Measurements from ENCODE around the gene PPP1R12B. TPM values are rescaled to one million over a fixed set of nuclear protein-coding genes. Genes with fewer than 3 reads are reported as not detected.

PPP1R12B gene
- total and polyA plus RNA-seq, 2 donors (not counting 1 experiment from before 2014, with no cell fraction given), result 13.4 to 21.7 TPM

GRCh38 chr1:202433155-202434043 lies 84.9 kb downstream of the PPP1R12B start:
- H3K9me3 ChIP-seq (ENCODE audit: control insufficient read depth, insufficient read depth, low read depth, low read length), result no peaks in the 10 kb centered on the region
- DNase-seq (ENCODE audit: low read depth in 2 of 2), result no peak
- H3K27ac ChIP-seq (ENCODE audit: insufficient read depth, low read length), result no peak overlapping the region
- H2AFZ ChIP-seq (ENCODE audit: low read length), result no peak overlapping the region
- no peak overlapping the region for H3K4me3 ChIP-seq (replicated peaks in 1 of 4; ENCODE audit: control extremely low read depth in 1 of 4, insufficient read depth in 1 of 4, low read depth in 3 of 4, low read length in 4 of 4)
- no peaks in the 10 kb centered on the region for H4K20me1 ChIP-seq (ENCODE audit: control insufficient read depth, extremely low read depth, insufficient read depth, low read length)
- no peaks in the 10 kb centered on the region for H3K27me3 ChIP-seq (ENCODE audit: control insufficient read depth, insufficient read depth, low read length)
- no peaks in the 10 kb centered on the region for H3K79me2 ChIP-seq (ENCODE audit: control insufficient read depth, insufficient read depth, low read length)
- H3K36me3 ChIP-seq (ENCODE audit: control insufficient read depth, insufficient read depth, low read length), result peaks cover under 1% of the 10 kb centered on the region
- TF ChIP-seq EZH2 (IDR thresholded peaks at IDR 0.05; ENCODE audit: low read length, missing control alignments) (no peak), CTCF (conservative IDR thresholded peaks at IDR 0.05 in 1 of 2, IDR thresholded peaks at IDR 0.05 in 1 of 2; ENCODE audit: low read depth in 1 of 2, low read length in 2 of 2) (no peak)
- no peaks in the 10 kb centered on the region for H3K4me1 ChIP-seq (ENCODE audit: control insufficient read depth, extremely low read depth, insufficient read depth, low read length)
- no peak overlapping the region for H3K9ac ChIP-seq (ENCODE audit: insufficient read depth, low read length)
- H3K4me2 ChIP-seq (ENCODE audit: extremely low read depth, insufficient read depth, low read length), result no peak overlapping the region

GRCh38 chr1:202434059-202434458 lies 85.6 kb downstream of the PPP1R12B start:
- H3K36me3 ChIP-seq (ENCODE audit: control insufficient read depth, insufficient read depth, low read length), result peaks cover 7% of the 10 kb centered on the region
- no peaks in the 10 kb centered on the region for H4K20me1 ChIP-seq (ENCODE audit: control insufficient read depth, extremely low read depth, insufficient read depth, low read length)
- no peaks in the 10 kb centered on the region for H3K27me3 ChIP-seq (ENCODE audit: control insufficient read depth, insufficient read depth, low read length)
- no peaks in the 10 kb centered on the region for H3K79me2 ChIP-seq (ENCODE audit: control insufficient read depth, insufficient read depth, low read length)
- no peak overlapping the region for H2AFZ ChIP-seq (ENCODE audit: low read length)
- DNase-seq (ENCODE audit: low read depth in 2 of 2), result no peak
- H3K9ac ChIP-seq (ENCODE audit: insufficient read depth, low read length), result no peak overlapping the region
- no peaks in the 10 kb centered on the region for H3K4me1 ChIP-seq (ENCODE audit: control insufficient read depth, extremely low read depth, insufficient read depth, low read length)
- H3K4me3 ChIP-seq (replicated peaks in 1 of 4; ENCODE audit: control extremely low read depth in 1 of 4, insufficient read depth in 1 of 4, low read depth in 3 of 4, low read length in 4 of 4), result no peak overlapping the region
- no peak overlapping the region for H3K4me2 ChIP-seq (ENCODE audit: extremely low read depth, insufficient read depth, low read length)
- no peaks in the 10 kb centered on the region for H3K9me3 ChIP-seq (ENCODE audit: control insufficient read depth, insufficient read depth, low read depth, low read length)
- TF ChIP-seq EZH2 (IDR thresholded peaks at IDR 0.05; ENCODE audit: low read length, missing control alignments), result no peak
- TF ChIP-seq CTCF (conservative IDR thresholded peaks at IDR 0.05 in 1 of 2, IDR thresholded peaks at IDR 0.05 in 1 of 2; ENCODE audit: low read depth in 1 of 2, low read length in 2 of 2), result no peak
- no peak overlapping the region for H3K27ac ChIP-seq (ENCODE audit: insufficient read depth, low read length)

GRCh38 chr1:202438393-202439174 lies 90.1 kb downstream of the PPP1R12B start:
- TF ChIP-seq CTCF (conservative IDR thresholded peaks at IDR 0.05 in 1 of 2, IDR thresholded peaks at IDR 0.05 in 1 of 2; ENCODE audit: low read depth in 1 of 2, low read length in 2 of 2) (no peak), EZH2 (IDR thresholded peaks at IDR 0.05; ENCODE audit: low read length, missing control alignments) (no peak)
- Histone ChIP-seq H3K9ac (ENCODE audit: insufficient read depth, low read length) (no peak overlapping the region), H3K27me3 (ENCODE audit: control insufficient read depth, insufficient read depth, low read length) (no peaks in the 10 kb centered on the region), H3K27ac (ENCODE audit: insufficient read depth, low read length) (no peak overlapping the region), H3K4me2 (ENCODE audit: extremely low read depth, insufficient read depth, low read length) (no peak overlapping the region), H2AFZ (ENCODE audit: low read length) (no peak overlapping the region), H4K20me1 (ENCODE audit: control insufficient read depth, extremely low read depth, insufficient read depth, low read length) (no peaks in the 10 kb centered on the region), H3K4me1 (ENCODE audit: control insufficient read depth, extremely low read depth, insufficient read depth, low read length) (no peaks in the 10 kb centered on the region), H3K4me3 (replicated peaks in 1 of 4; ENCODE audit: control extremely low read depth in 1 of 4, insufficient read depth in 1 of 4, low read depth in 3 of 4, low read length in 4 of 4) (no peak overlapping the region), H3K9me3 (ENCODE audit: control insufficient read depth, insufficient read depth, low read depth, low read length) (no peaks in the 10 kb centered on the region), H3K79me2 (ENCODE audit: control insufficient read depth, insufficient read depth, low read length) (no peaks in the 10 kb centered on the region), H3K36me3 (ENCODE audit: control insufficient read depth, insufficient read depth, low read length) (peaks cover 11% of the 10 kb centered on the region)
- DNase-seq (ENCODE audit: low read depth in 2 of 2), result no peak
